GM08714 (cell line): Measurements from ENCODE around the gene CTBP2.

Source experiments
- H3K4me3 ChIP-seq: fragments of 200-500 bp; sonication (Bioruptor generic); 2 replicates; pipeline ENCODE4 v1.5.1; 2014; ENCODE audit warnings: mild to moderate bottlenecking, low read length, inconsistent platforms
- ZNF274 ChIP-seq: IDR thresholded peaks from 2 replicates; pipeline ENCODE4 v1.6.1; 2012; ENCODE audit warnings: mild to moderate bottlenecking, low read depth, low read length

CTBP2 gene

DNA sequence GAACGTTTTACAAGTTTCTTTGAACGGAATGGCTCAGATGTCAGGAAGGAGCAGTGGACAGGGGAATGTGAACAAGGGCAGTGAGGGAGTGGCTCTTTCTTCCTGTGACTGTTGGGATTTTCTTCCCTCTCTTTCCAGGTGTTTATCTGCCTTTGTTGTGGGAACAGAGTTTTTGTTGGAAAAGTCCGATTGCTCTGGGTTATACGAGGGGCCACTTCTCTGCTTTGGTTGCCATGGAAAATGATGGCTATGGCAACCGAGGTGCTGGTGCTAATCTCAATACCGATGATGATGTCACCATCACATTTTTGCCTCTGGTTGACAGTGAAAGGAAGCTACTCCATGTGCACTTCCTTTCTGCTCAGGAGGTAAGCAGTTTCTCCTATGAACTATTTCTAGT lies 177.0 kb downstream of the CTBP2 start:
- no peak for TF ChIP-seq ZNF274
- no peak overlapping the region for H3K4me3 ChIP-seq

DNA sequence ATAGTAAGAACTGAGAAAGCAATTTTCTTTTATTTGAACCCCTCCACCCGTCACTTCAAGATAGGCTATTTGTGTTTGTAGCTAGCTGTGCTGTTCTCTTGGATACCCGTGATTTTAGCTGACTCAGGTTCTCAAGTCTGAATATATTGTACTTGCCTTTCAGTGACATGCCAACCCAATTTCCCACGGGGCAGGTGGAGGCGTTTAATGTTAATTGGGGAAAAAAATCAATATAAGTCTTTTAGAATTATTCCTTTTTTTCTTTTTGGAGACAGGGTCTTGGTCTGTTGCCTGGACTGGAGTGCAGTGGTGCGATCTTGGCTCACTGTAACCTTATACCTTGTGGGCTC lies 182.0 kb downstream of the CTBP2 start:
- no peak for TF ChIP-seq ZNF274
- H3K4me3 ChIP-seq = no peak overlapping the region

DNA sequence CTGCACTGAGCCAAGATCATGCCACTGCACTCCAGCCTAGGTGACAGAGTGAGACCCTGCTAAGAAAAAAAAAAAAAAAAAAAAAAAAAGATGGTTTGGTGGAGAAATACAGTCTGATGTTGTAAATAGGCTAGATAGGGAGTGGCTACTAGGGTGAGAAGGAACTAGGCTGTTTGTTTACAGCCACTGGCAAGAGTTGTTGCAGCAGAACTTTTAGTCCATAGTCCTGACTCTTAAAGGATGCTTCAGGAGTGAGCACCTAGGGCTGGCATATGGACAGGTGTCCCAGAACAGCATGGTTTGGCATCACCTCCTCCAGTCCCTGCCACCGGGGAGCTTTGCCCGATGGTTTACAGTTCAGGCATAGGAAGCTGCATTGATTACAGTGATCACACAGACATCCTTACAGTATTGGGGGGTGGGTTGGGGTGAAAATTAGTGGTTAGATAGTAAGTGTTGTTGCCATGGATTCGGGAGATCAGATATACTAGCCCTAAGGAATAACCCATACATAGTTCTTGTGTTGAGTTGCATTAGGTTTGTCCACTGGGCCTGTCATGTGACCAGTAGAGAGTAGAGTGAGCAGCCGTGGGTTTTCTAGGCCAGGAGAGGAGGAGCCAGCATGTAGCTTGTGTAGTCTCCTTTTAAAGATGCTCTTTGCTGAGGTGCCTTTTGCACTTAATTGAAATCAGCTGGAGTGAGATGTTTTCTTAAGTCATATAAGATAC lies 182.6 kb downstream of the CTBP2 start:
- H3K4me3 ChIP-seq = no peak overlapping the region

DNA sequence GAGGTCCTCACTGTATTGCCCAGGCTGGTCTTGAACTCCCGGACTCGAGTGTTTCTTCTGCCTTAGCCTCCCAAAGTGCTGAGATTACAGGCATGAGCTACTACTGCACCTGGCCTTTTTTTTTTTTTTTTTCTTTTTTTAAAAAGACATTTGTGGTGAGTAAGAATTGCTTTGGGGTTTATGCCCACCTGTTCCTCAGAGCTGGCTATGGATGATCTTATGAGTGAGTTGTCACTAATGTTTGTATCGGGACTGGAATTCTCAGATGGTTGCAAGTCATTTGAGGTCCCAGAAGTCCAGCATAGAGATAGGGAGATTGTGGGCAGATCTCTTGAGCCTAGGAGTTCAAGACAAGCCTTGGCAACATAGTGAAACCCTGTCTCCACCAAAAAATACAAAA lies 183.2 kb downstream of the CTBP2 start:
- no peak for TF ChIP-seq ZNF274
- no peak overlapping the region for H3K4me3 ChIP-seq

More for the DNA sequence above, 182.6 kb downstream of the CTBP2 start:
- no peak for TF ChIP-seq ZNF274

DNA sequence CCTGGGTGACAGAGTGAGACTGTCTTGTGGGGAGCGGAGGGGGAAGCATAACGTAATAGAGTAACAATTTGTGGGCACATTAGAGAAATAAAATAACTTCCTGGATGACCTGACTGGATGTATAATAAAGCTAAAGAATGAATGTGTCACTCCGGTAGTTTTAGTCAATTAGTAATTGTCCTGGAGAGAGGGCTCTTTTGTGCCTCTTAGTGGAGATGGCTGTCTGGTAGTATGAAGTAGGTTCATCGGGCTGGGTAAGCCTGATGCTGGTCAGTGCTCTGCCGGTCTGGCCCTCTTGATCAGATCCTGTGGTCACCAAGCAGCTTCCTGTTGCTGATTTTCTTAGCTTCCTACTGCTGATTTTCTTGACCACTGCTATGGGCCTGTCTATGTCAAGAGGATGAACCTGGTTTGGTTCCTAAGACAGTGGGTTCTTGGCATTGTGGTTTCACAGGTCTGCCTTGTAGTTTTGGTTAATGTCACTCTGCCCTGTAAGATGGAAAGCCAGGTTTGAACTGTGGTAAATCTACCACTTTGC lies 184.3 kb downstream of the CTBP2 start:
- no peak for TF ChIP-seq ZNF274
- no peak overlapping the region for H3K4me3 ChIP-seq

DNA sequence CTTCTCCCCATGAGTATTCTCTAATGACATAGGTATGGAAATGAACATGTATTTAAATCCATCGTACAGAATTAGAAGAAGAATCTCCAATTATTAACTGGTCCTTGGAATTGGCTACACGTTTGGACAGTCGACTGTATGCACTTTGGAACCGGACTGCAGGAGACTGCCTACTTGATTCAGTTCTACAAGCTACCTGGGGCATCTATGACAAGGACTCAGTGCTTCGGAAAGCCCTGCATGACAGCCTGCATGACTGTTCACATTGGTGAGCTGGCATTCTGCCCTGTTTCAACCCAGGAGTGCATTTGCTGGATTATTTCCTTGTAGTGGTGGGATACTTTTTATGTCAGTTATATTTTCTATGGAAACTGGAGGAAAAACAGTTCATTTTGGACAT lies 186.2 kb downstream of the CTBP2 start:
- TF ChIP-seq ZNF274 = no peak
- H3K4me3 ChIP-seq = no peak overlapping the region

DNA sequence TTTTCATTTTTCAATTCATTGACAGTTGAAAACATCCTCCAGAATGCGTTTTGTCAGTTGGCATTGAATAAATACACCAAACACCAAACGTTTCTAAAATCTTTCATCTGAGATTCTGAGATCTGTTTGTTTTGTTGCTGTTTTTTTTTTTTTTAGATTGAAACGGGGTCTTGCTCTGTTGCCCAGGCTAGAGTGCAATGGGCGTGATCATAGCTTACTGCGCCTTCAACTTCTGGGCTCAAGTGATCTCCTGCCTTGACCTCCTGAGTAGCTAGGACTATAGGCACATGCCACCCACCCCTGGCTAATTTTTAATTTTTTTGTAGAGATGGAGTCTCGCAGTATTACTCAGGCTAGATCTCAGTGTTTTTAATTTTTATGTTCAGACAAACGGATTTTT lies 187.7 kb downstream of the CTBP2 start:
- TF ChIP-seq ZNF274 = no peak
- no peak overlapping the region for H3K4me3 ChIP-seq

DNA sequence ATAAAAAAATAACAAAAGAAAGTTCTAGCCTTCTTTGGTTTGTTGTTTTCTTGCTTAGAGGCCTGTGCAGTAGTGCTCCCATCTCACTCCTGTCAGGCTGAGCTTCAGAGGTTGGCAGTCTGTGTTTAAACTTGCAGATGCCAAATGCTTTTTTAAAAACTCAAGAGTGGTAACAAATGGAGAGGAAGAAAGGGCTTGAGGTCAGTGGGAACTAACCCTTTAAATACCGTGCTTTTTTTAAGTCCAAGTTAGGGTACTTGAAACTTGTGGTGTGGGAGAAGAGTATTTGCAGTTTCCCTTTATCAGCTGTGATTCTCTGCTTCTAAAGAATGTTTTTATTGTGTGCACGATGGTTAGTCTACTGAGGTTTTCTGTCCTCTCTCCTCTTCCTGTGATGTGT lies 189.1 kb downstream of the CTBP2 start:
- no peak for TF ChIP-seq ZNF274
- no peak overlapping the region for H3K4me3 ChIP-seq

DNA sequence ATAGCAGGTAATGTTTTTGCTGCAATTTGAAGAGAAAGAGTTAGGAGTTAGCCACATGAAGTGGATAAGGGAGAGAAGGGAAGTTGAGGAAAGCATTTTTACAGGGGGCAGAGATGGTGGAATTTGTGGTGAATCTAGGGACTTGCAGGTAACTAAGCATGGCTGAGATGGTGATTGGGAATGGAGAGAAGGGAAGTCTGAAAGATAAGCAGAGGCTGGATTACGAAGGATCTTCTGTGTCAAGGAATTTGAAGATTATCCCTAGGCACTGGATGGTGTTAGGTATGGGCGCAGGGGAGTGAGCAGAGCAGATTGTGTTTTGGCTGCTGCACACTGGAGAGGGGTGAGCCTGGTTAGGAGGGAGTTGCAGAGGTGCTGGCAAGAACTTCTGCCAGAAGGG lies 193.1 kb downstream of the CTBP2 start:
- H3K4me3 ChIP-seq = no peak overlapping the region
- TF ChIP-seq ZNF274 = no peak

DNA sequence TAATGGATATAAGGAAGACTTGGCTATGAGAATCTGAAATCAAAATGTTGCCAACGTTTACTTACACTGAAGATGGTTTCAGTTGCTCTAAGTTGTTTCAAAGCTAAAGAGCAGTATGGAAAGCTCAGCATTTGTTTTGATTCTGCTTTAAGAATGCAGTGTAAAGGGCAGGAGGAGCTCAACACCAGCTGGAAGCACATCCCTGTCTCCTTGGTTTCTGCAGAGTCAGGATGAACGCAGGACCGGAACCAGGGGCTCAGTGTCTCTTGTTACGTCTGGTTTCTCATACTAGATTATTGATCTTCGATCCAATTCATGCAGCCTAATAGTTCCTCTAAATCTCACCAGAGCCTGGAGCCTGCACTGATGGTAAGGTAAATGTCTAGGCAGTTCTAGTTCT lies 194.4 kb downstream of the CTBP2 start:
- no peak overlapping the region for H3K4me3 ChIP-seq
- no peak for TF ChIP-seq ZNF274

DNA sequence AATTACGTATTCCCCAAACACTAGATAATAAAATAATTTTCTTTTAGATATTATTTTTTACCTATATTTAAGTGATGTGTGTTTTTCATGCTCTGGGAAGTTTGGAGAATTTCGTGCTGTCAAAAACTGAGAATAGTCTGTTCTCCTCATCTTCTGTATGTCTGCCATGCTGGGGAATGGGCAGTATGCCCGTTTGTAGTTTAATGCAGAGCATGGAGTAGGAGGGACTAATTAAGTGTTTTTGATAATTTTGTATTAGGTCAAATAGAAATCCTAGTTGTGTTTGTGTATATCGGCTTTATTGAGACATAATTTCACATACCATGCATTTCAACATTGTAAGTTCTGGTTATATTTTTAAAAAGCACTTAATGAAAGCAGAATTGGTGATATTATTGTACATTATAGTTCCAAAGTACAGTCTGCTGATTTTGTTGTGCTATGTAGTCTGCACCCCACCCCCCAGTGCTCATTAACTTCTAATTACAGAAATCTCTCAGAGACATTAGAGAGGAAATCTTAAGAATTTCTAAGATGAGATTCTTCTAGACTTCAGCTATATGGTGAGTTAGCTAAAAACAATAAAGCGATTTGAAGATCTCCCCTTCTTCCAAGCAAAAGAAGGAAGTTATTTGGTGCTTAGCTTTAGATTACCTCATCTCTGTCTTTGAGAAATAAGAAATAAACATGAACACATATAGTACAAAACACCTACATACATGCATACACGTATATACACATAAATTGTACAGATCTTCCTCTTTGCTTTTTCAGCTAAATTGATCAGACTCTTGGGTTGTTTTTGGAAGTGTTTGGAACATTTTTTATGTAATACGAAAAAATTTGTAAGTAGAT lies 196.3 kb downstream of the CTBP2 start:
- TF ChIP-seq ZNF274 = no peak
- H3K4me3 ChIP-seq = no peak overlapping the region

DNA sequence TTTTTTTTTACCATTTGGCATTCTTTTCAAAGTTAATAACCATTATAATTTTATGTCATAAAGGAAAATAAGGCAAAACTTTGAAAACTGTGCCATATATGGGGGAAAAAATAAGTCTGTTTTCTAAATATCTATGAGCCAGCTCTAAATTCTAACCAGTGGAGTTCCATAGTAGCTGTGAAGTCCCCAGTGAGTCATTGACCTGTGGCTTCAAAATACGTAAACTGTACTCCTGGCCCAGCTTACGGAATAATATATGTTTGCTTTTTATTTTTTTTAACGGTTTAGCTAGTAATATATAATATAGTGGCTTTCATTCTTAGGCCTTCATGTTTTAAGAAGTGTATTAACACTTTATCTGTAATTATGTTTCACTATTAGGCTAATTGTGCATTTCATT lies 197.9 kb downstream of the CTBP2 start:
- TF ChIP-seq ZNF274 = no peak

DNA sequence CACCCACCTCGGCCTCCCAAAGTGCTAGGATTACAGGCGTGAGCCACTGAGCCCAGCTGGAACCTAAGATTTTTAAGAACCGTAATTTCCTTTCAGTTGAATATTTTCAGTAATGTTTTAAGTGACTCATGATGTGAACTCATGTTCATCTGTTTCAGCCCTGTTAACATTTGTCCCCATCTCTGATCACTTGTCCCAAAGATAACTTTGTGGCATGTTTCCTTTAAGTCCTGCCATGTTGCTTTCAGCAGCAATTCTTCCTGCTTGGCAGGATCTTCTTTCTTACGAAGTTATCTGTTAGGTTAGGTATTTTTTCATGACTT lies 199.2 kb downstream of the CTBP2 start:
- H3K4me3 ChIP-seq = no peak overlapping the region
- TF ChIP-seq ZNF274 = no peak

More for the DNA sequence above, 197.9 kb downstream of the CTBP2 start:
- no peak overlapping the region for H3K4me3 ChIP-seq

DNA sequence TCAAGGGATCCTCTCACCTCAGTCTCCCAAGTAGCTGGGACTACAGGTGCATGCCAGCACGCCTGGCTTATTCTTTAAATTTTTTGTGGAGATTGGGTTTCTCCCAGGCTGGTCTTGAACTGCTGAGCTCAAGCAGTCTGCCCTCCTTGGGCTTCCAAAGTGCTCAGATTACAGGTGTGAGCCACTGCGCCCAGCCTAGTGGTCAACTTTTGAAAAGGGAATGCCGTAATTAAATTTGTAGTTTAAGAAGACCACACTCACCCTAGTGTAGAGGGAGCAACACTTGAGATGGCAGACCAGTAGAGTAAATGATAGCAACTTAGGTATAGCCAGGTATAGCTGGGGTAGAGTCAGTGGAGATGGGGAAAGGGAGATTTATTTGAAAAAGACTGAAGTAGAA lies 200.8 kb downstream of the CTBP2 start:
- no peak for TF ChIP-seq ZNF274
- H3K4me3 ChIP-seq = no peak overlapping the region

DNA sequence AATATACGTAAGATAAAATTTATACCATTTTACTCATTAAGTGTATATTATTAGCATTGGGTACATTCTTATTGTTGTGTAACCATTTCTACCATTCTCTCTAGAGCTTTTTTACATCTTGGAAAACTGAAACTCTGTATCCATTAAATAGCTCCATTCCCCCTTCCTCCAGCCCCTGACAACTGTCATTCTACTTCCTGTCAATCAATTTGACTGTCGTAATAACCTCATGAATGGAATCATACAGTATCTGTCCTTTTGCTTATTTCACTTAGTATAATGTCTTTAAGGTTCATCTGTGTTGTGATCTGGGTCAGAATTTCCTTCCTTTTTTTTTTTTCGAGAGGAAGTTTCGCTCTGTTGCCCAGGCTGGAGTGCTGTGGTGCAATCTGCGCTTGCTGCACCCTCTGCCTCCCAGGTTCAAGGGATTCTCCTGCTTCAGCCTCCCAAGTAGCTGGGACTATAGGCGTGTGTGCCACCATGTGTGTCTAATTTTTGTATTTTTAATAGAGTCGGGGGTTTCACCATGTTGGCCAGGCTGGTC lies 202.9 kb downstream of the CTBP2 start:
- H3K4me3 ChIP-seq = no peak overlapping the region
- TF ChIP-seq ZNF274 = no peak

DNA sequence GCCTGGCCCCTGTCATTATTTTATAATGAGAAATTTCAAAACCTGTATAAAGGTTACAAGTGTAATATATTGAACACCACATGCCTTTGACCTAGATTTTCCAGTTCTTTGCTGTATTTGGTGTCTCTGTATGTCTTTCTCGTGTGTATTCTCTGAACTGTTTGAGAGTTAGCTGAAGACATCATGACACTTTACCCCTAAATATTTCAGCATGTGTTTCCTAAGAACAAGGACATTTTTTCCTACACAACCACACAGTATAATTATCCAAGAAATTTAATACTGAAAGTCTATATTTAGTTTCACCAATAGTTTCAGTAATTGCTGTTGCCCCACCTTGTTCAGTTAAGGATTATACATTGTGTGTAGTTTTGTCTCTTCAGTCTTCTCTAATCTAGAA lies 203.6 kb downstream of the CTBP2 start:
- no peak for TF ChIP-seq ZNF274

More for the DNA sequence above, 203.6 kb downstream of the CTBP2 start:
- H3K4me3 ChIP-seq = no peak overlapping the region
